Spinal cord (tissue), 10 donors: ENCODE results near the gene ERH. TPM values are rescaled to one million over a fixed set of nuclear protein-coding genes. Genes with fewer than 3 reads are reported as not detected.

Experiments
- DNase-seq, 6 donors: peaks; one replicate each; pipeline versions ENCODE4 v3.0.0 to v3.0.0-alpha.2; 2013 to 2015; ENCODE audit warnings: low spot score in 6 of 6, low read depth in 4 of 6
- H3K27ac ChIP-seq: one replicate; pipeline ENCODE4 v1.5.1; 2013; ENCODE audit warnings: low read depth, low read length, control low read depth
- H3K27me3 ChIP-seq: one replicate; pipeline ENCODE4 v1.6.1; 2013; ENCODE audit warnings: low read length; ENCODE audit not compliant: control insufficient read depth, insufficient read depth
- H3K36me3 ChIP-seq: one replicate; pipeline ENCODE4 v1.6.1; 2013; ENCODE audit warnings: low read length; ENCODE audit not compliant: control insufficient read depth, insufficient read depth
- H3K4me1 ChIP-seq: one replicate; pipeline ENCODE4 v1.6.1; 2013; ENCODE audit warnings: low read length; ENCODE audit not compliant: control insufficient read depth, insufficient read depth
- H3K4me3 ChIP-seq: one replicate; pipeline ENCODE4 v1.5.1; 2013; ENCODE audit warnings: low read depth, low read length, control low read depth
- H3K9me3 ChIP-seq: one replicate; pipeline ENCODE4 v1.6.1; 2013; ENCODE audit warnings: low read length; ENCODE audit not compliant: control insufficient read depth, insufficient read depth
- WGBS: methylation state at CpG from one replicate; pipeline ENCODE4 v1.1.5; 2013; ENCODE audit warnings: missing lambda C conversion rate; ENCODE audit not compliant: insufficient coverage; 5-methylcytosine and 5-hydroxymethylcytosine counted together
- polyA plus RNA-seq, 2 donors: library from polyadenylated mRNA; unstranded; fragments of 120-200 nt; gene quantifications; one replicate each; pipeline ENCODE4 v1.2.1, GENCODE V29; 2013; ENCODE audit not compliant: insufficient read length in 2 of 2
- total RNA-seq, 2 donors: library from RNA; depleted of rRNA in 1 of 2; stranded (reverse); fragments of 120-200 nt in 1 of 2; fragments of >200 nt in 1 of 2; gene quantifications; one replicate each; pipeline versions ENCODE4 v1.2.3 to v1.2.4, GENCODE V29; 2013 to 2014
- donor health status: healthy.

Gene ERH
- total and polyA plus RNA-seq, 4 donors, result 145 to 285 (median 231) TPM

GRCh38 chr14:69363055-69363454, 35.0 kb downstream of the ERH start:
- no peak overlapping the region for H3K27ac ChIP-seq
- H3K9me3 ChIP-seq, result no peaks in the 10 kb centered on the region
- H3K4me3 ChIP-seq, result no peak overlapping the region
- peaks cover 10% of the 10 kb centered on the region for H3K4me1 ChIP-seq
- no peaks in the 10 kb centered on the region for H3K36me3 ChIP-seq
- H3K27me3 ChIP-seq, result no peaks in the 10 kb centered on the region
- WGBS, result 17% methylated on average over 3 of the region's 9 CpGs
- peak in 2 of 6 donors; percentile 55 to 79 for DNase-seq

- WGBS, result 53% methylated on average over 6 of the region's 7 CpGs
- DNase-seq, result peak in 2 of 6 donors; percentile 13 to 46
Observed at GRCh38 chr14:69360438-69361108, 37.5 kb downstream of the ERH start.

GRCh38 chr14:69358966-69359365, 39.1 kb downstream of the ERH start:
- H3K27ac ChIP-seq, result no peak overlapping the region
- no peaks in the 10 kb centered on the region for H3K9me3 ChIP-seq
- H3K27me3 ChIP-seq, result no peaks in the 10 kb centered on the region
- H3K36me3 ChIP-seq, result peaks cover 6% of the 10 kb centered on the region
- H3K4me1 ChIP-seq, result peaks cover 23% of the 10 kb centered on the region
- 85% methylated on average over 2 of the region's 3 CpGs for WGBS
- no peak overlapping the region for H3K4me3 ChIP-seq
- no peak for DNase-seq

More at GRCh38 chr14:69360438-69361108, 37.5 kb downstream of the ERH start:
- Histone ChIP-seq H3K9me3 (no peaks in the 10 kb centered on the region), H3K4me1 (peaks cover 10% of the 10 kb centered on the region), H3K27ac (no peak overlapping the region), H3K27me3 (no peaks in the 10 kb centered on the region), H3K36me3 (no peaks in the 10 kb centered on the region), H3K4me3 (no peak overlapping the region)

- DNase-seq, result no peak
- Histone ChIP-seq H3K27ac (no peak overlapping the region), H3K36me3 (peaks cover 11% of the 10 kb centered on the region), H3K27me3 (no peaks in the 10 kb centered on the region), H3K9me3 (no peaks in the 10 kb centered on the region), H3K4me3 (no peak overlapping the region), H3K4me1 (peaks cover 24% of the 10 kb centered on the region)
- WGBS, result 74% methylated on average over 11 of the region's 12 CpGs
Observed at GRCh38 chr14:69358233-69358963, 39.7 kb downstream of the ERH start.

GRCh38 chr14:69357544-69358200, 40.4 kb downstream of the ERH start:
- H3K4me1 ChIP-seq, result peaks cover 19% of the 10 kb centered on the region
- H3K4me3 ChIP-seq, result no peak overlapping the region
- peaks cover 17% of the 10 kb centered on the region for H3K36me3 ChIP-seq
- 79% methylated on average over 6 of the region's 7 CpGs for WGBS
- H3K27me3 ChIP-seq, result no peaks in the 10 kb centered on the region
- DNase-seq, result no peak
- H3K9me3 ChIP-seq, result no peaks in the 10 kb centered on the region
- no peak overlapping the region for H3K27ac ChIP-seq

GRCh38 chr14:69356903-69357543, 41.1 kb downstream of the ERH start:
- Histone ChIP-seq H3K27me3 (no peaks in the 10 kb centered on the region), H3K4me3 (no peak overlapping the region), H3K27ac (no peak overlapping the region), H3K36me3 (peaks cover 23% of the 10 kb centered on the region), H3K9me3 (no peaks in the 10 kb centered on the region), H3K4me1 (peaks cover 19% of the 10 kb centered on the region)
- 70% methylated on average over 5 of the region's 7 CpGs for WGBS
- DNase-seq, result no peak

GRCh38 chr14:69355607-69356281, 42.4 kb downstream of the ERH start:
- Histone ChIP-seq H3K4me1 (peaks cover 17% of the 10 kb centered on the region), H3K27me3 (no peaks in the 10 kb centered on the region), H3K27ac (no peak overlapping the region), H3K9me3 (no peaks in the 10 kb centered on the region), H3K36me3 (peaks cover 33% of the 10 kb centered on the region), H3K4me3 (no peak overlapping the region)
- DNase-seq, result no peak
- WGBS, result 87% methylated on average over 5 of the region's 6 CpGs

- H3K27me3 ChIP-seq, result no peaks in the 10 kb centered on the region
- H3K4me1 ChIP-seq, result peaks cover 15% of the 10 kb centered on the region
- WGBS, result 86% methylated on average over 6 of the region's 6 CpGs
- no peak overlapping the region for H3K4me3 ChIP-seq
- H3K36me3 ChIP-seq, result peaks cover 38% of the 10 kb centered on the region
- H3K9me3 ChIP-seq, result no peaks in the 10 kb centered on the region
- no peak overlapping the region for H3K27ac ChIP-seq
- DNase-seq, result no peak
Observed at GRCh38 chr14:69355154-69355597, 42.9 kb downstream of the ERH start.
